Measurements from ENCODE around the gene FBXO36. TPM values are rescaled to one million over a fixed set of nuclear protein-coding genes. Genes with fewer than 3 reads are reported as not detected.
A peak's percentile ranks its signal among the peaks of the same experiment; 100 is the strongest.
"Not testable (repeated sequence)": the region's sequence is repeated elsewhere in the genome, so short reads cannot be mapped to it uniquely, and the experiment has no call there.

The FBXO36 gene
- total RNA-seq, 2 donors from 2014 or later: 0.52 to 2.0 TPM

DNA sequence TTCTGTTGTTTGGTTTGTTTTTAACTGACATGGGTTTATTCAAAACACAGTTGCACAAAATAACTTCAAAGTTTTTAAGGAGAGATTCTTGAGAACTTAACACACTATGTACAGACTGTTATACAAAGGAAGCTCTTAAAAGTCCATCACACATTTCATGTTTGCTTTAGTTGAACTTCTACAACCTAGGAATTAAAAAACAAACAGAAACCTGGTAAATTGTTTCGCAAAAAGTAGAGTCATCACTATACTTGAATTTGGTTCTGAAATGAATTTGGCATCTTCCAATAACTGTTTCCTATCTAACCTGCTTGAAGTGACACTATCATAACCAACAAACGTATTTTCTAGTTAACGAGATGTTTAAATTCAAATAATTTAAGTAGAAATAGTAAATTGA lies 22.3 kb upstream of the FBXO36 start:
- ATAC-seq: no peak
- WGBS, 2 donors: 81 to 84% methylated on average over 3 of the region's 3 CpGs

DNA sequence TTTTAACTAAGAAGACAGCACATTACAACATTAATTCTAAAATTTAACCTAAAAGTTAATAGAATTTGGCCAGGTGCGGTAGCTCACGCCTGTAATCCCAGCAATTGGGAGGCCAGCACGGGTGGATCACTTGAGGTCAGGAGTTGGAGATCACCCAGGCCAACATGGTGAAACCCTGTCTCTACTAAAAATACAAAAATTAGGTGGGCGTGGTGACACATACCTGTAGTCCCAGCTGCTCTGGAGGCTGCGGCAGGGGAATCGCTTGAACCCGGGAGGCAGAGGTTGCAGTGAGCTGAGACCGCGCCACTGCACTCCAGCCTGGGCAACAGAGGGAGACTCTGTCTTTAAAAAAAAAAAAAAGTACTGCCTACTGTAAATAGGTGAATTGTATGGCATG lies 21.8 kb upstream of the FBXO36 start:
- ATAC-seq; H3K27me3 ChIP-seq; H3K27ac ChIP-seq; H3K9me3 ChIP-seq; H3K4me3 ChIP-seq; H3K36me3 ChIP-seq (replicated peaks in 1 of 2; ENCODE audit: insufficient read depth in 1 of 2, low read depth in 2 of 2); DNase-seq; H3K4me1 ChIP-seq; intact Hi-C loops (cut with DNase I): not testable (repeated sequence)
- 90 to 94% methylated on average over 9 of the region's 9 CpGs for WGBS, 2 donors

More for the DNA sequence above, 22.3 kb upstream of the FBXO36 start:
- no peaks in the 10 kb centered on the region for H3K36me3 ChIP-seq (replicated peaks in 1 of 2; ENCODE audit: insufficient read depth in 1 of 2, low read depth in 2 of 2)
- H3K4me1 ChIP-seq: peaks cover 7% of the 10 kb centered on the region
- H3K9me3 ChIP-seq: no peaks in the 10 kb centered on the region
- H3K4me3 ChIP-seq: no peak overlapping the region
- H3K27ac ChIP-seq: no peak overlapping the region
- no peaks in the 10 kb centered on the region for H3K27me3 ChIP-seq
- DNase-seq: no peak
- TF ChIP-seq, protein P1, sequence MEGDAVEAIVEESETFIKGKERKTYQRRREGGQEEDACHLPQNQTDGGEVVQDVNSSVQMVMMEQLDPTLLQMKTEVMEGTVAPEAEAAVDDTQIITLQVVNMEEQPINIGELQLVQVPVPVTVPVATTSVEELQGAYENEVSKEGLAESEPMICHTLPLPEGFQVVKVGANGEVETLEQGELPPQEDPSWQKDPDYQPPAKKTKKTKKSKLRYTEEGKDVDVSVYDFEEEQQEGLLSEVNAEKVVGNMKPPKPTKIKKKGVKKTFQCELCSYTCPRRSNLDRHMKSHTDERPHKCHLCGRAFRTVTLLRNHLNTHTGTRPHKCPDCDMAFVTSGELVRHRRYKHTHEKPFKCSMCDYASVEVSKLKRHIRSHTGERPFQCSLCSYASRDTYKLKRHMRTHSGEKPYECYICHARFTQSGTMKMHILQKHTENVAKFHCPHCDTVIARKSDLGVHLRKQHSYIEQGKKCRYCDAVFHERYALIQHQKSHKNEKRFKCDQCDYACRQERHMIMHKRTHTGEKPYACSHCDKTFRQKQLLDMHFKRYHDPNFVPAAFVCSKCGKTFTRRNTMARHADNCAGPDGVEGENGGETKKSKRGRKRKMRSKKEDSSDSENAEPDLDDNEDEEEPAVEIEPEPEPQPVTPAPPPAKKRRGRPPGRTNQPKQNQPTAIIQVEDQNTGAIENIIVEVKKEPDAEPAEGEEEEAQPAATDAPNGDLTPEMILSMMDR (IDR thresholded peaks at IDR 0.05): no peak
- no peak for TF ChIP-seq POLR2A (IDR thresholded peaks at IDR 0.05)
- intact Hi-C loops (cut with DNase I): no loop called here

DNA sequence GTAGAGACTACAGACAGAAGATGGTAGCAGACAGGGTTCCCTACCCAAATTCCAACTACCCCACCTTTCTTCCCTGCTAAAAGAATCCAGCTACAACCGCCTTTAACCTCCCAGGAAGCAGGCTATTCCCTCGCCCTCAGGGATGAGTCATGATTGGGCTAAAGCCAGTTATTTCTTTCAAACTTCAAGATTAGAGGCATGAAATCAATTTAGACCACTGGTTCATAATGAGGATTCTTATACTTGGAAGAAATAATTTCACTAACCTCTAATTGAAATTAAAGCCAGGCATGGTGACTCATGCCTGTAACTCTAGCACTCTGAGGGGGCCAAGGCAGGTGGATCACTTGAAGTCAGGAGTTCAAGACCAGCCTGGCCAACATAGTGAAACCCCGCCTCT lies 20.5 kb upstream of the FBXO36 start:
- Histone ChIP-seq H3K4me1 (peaks cover 7% of the 10 kb centered on the region), H3K27ac (no peak overlapping the region), H3K36me3 (replicated peaks in 1 of 2; ENCODE audit: insufficient read depth in 1 of 2, low read depth in 2 of 2) (no peaks in the 10 kb centered on the region), H3K4me3 (no peak overlapping the region), H3K9me3 (no peaks in the 10 kb centered on the region), H3K27me3 (no peaks in the 10 kb centered on the region)
- ATAC-seq (peak; percentile 71), DNase-seq (no peak)
- intact Hi-C loops (cut with DNase I): no loop called here
- TF ChIP-seq POLR2A (IDR thresholded peaks at IDR 0.05): no peak
- TF ChIP-seq, protein P1 (IDR thresholded peaks at IDR 0.05): no peak
- WGBS, 2 donors: 56 to 74% methylated on average over 3 of the region's 3 CpGs

DNA sequence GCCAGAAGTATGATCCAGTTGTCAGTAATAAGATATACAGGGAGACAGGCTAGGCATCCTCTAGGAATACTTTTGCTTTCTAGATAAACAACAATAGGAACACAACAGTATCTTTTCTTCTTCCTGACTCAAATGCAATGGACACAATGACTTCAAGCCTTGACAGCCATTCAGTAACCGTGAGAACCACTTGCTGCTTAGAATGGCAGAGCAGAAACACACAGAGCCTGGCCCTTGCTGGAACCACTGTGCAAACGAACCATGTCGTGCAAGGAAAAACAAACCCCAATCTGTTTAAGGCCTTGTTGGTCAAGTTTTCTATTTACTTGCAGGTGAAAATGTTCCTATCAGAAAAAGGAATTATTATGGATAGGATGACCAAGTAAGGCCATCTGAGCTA lies 19.3 kb upstream of the FBXO36 start:
- Histone ChIP-seq H3K27me3 (no peaks in the 10 kb centered on the region), H3K4me3 (no peak overlapping the region), H3K4me1 (peaks cover 7% of the 10 kb centered on the region), H3K9me3 (no peaks in the 10 kb centered on the region), H3K27ac (no peak overlapping the region), H3K36me3 (replicated peaks in 1 of 2; ENCODE audit: insufficient read depth in 1 of 2, low read depth in 2 of 2) (peaks cover 0 to under 1% of the 10 kb centered on the region in 2 donors)
- TF ChIP-seq, protein P1 (IDR thresholded peaks at IDR 0.05): no peak
- no peak for TF ChIP-seq POLR2A (IDR thresholded peaks at IDR 0.05)
- WGBS, 2 donors: 42 to 44% methylated on average over 3 of the region's 3 CpGs
- intact Hi-C loops (cut with DNase I): no loop called here
- ATAC-seq: no peak
- no peak for DNase-seq

DNA sequence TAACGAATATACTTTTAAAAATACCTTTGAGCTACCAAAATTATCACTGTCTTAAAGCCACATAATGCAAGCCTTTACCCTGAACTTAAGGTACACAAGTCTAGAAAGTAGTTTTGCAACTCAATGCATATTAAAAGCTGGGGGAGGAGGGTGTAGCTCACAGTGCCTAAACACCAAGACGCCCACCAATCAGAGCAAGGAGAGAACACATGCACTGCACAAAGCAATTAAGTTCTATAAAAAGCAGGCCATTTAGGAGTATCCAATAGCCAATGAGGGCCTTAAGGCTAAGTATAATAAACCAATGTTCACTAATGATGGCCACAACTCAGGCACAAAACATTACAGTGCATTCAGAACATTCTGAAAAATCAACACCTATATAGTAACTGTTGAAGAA lies 16.7 kb upstream of the FBXO36 start:
- intact Hi-C loops (cut with DNase I): no loop called here
- DNase-seq: no peak
- ATAC-seq: no peak
- no peak for TF ChIP-seq POLR2A (IDR thresholded peaks at IDR 0.05)
- TF ChIP-seq, protein P1 (IDR thresholded peaks at IDR 0.05): no peak
- Histone ChIP-seq H3K9me3 (no peaks in the 10 kb centered on the region), H3K36me3 (replicated peaks in 1 of 2; ENCODE audit: insufficient read depth in 1 of 2, low read depth in 2 of 2) (peaks cover 0 to 4% of the 10 kb centered on the region in 2 donors), H3K4me1 (peaks cover 16% of the 10 kb centered on the region), H3K4me3 (no peak overlapping the region), H3K27me3 (no peaks in the 10 kb centered on the region), H3K27ac (no peak overlapping the region)
- 75 to 82% methylated on average over 2 of the region's 2 CpGs for WGBS, 2 donors

Data from body of pancreas (tissue), 4 donors.